SK-N-SH treated with all-trans-retinoic acid at 6 μM for 48 hours (cell line): ENCODE results near the gene IGHMBP2.

Source experiments
- ATAC-seq: fragments of 200-7000 bp; cut with Tn5 transposase; 3 replicates; pipeline ENCODE4 v1.9.1; 2020; ENCODE audit warnings: mild to moderate bottlenecking, moderate library complexity
- ARNTL ChIP-seq: fragments of 450-650 bp; formaldehyde crosslinking; IDR thresholded peaks from 2 replicates; pipeline ENCODE4 v1.5.0; 2020; ENCODE audit warnings: low read depth, mild to moderate bottlenecking, moderate library complexity, borderline replicate concordance
- BACH2 ChIP-seq: fragments of 250-450 bp; sonication (Bioruptor Pico); IDR thresholded peaks from 2 replicates; pipeline ENCODE4 v1.9.0; 2021; ENCODE audit warnings: mild to moderate bottlenecking, borderline replicate concordance
- GLIS3 ChIP-seq: fragments of 250-450 bp; sonication (Bioruptor Pico); IDR thresholded peaks from 2 replicates; pipeline ENCODE4 v1.5.0; 2020; ENCODE audit warnings: mild to moderate bottlenecking, moderate library complexity
- ISL1 ChIP-seq: fragments of 250-450 bp; sonication (Bioruptor Pico); IDR thresholded peaks from 2 replicates; pipeline ENCODE4 v2.1.2; 2022; ENCODE audit warnings: mild to moderate bottlenecking, moderate library complexity
- OSR1 ChIP-seq: fragments of 250-450 bp; sonication (Bioruptor Pico); IDR thresholded peaks from 2 replicates; pipeline ENCODE4 v1.8.0; 2022; ENCODE audit warnings: moderate library complexity, mild to moderate bottlenecking, inconsistent platforms
- PPARA ChIP-seq: fragments of 250-450 bp; sonication (Bioruptor Pico); IDR thresholded peaks from 2 replicates; pipeline ENCODE4 v1.5.0; 2020; ENCODE audit warnings: mild to moderate bottlenecking, borderline replicate concordance
- RARB ChIP-seq: fragments of 250-450 bp; sonication (Bioruptor Pico); IDR thresholded peaks from 2 replicates; pipeline ENCODE4 v1.8.0; 2021; ENCODE audit warnings: mild to moderate bottlenecking, moderate library complexity
- SNAI2 ChIP-seq: fragments of 250-450 bp; sonication (Bioruptor Pico); IDR thresholded peaks from 2 replicates; pipeline ENCODE4 v1.5.0; 2020; ENCODE audit warnings: mild to moderate bottlenecking, moderate library complexity
- TCF4 ChIP-seq: fragments of 250-450 bp; sonication (Bioruptor Pico); IDR thresholded peaks from 2 replicates; pipeline ENCODE4 v1.8.0; 2021; ENCODE audit warnings: mild to moderate bottlenecking, moderate library complexity, borderline replicate concordance
- ZC3H10 ChIP-seq: fragments of 250-450 bp; sonication (Bioruptor Pico); IDR thresholded peaks from 2 replicates; pipeline ENCODE4 v1.5.1; 2021; ENCODE audit warnings: mild to moderate bottlenecking, moderate library complexity
- ZFP3 ChIP-seq: fragments of 250-450 bp; sonication (Bioruptor Pico); IDR thresholded peaks from 2 replicates; pipeline ENCODE4 v1.5.0; 2020; ENCODE audit warnings: mild to moderate bottlenecking, moderate library complexity
- ZFP30 ChIP-seq: fragments of 450-650 bp; formaldehyde crosslinking; IDR thresholded peaks from 2 replicates; pipeline ENCODE4 v1.5.0; 2022; ENCODE audit warnings: mild to moderate bottlenecking, moderate library complexity
- ZNF565 ChIP-seq: fragments of 450-650 bp; formaldehyde crosslinking; conservative IDR thresholded peaks from 2 replicates; pipeline ENCODE4 v1.5.0; 2020; ENCODE audit warnings: low read depth, mild to moderate bottlenecking, moderate library complexity
- ZNF70 ChIP-seq: fragments of 450-650 bp; formaldehyde crosslinking; IDR thresholded peaks from 2 replicates; pipeline ENCODE4 v1.5.0; 2020; ENCODE audit warnings: mild to moderate bottlenecking, moderate library complexity
- ZNF8 ChIP-seq: fragments of 450-650 bp; formaldehyde crosslinking; IDR thresholded peaks from 2 replicates; pipeline ENCODE4 v1.5.0; 2020; ENCODE audit warnings: mild to moderate bottlenecking, moderate library complexity
- TF ChIP-seq, protein P1 (sequence below): fragments of 250-450 bp; sonication (Bioruptor Pico); IDR thresholded peaks from 2 replicates; pipeline ENCODE4 v1.5.1; 2020; ENCODE audit warnings: low read depth, mild to moderate bottlenecking, moderate library complexity
- TF ChIP-seq, protein P2 (sequence below): fragments of 250-450 bp; sonication (Bioruptor Pico); IDR thresholded peaks from 2 replicates; pipeline ENCODE4 v1.5.0; 2020; ENCODE audit warnings: mild to moderate bottlenecking, moderate library complexity
- TF ChIP-seq, protein P3 (sequence below): fragments of 250-450 bp; sonication (Bioruptor Pico); IDR thresholded peaks from 2 replicates; pipeline ENCODE4 v1.8.0; 2021; ENCODE audit warnings: low read depth, mild to moderate bottlenecking, moderate library complexity, borderline replicate concordance
- TF ChIP-seq, protein P4 (sequence below): fragments of 250-450 bp; sonication (Bioruptor Pico); IDR thresholded peaks from 2 replicates; pipeline ENCODE4 v1.8.0; 2020; ENCODE audit warnings: mild to moderate bottlenecking, moderate library complexity, borderline replicate concordance
- TF ChIP-seq, protein P5 (sequence below): fragments of 250-450 bp; sonication (Bioruptor Pico); IDR thresholded peaks from 2 replicates; pipeline ENCODE4 v1.5.1; 2021; ENCODE audit warnings: mild to moderate bottlenecking, moderate library complexity

IGHMBP2 gene

DNA sequence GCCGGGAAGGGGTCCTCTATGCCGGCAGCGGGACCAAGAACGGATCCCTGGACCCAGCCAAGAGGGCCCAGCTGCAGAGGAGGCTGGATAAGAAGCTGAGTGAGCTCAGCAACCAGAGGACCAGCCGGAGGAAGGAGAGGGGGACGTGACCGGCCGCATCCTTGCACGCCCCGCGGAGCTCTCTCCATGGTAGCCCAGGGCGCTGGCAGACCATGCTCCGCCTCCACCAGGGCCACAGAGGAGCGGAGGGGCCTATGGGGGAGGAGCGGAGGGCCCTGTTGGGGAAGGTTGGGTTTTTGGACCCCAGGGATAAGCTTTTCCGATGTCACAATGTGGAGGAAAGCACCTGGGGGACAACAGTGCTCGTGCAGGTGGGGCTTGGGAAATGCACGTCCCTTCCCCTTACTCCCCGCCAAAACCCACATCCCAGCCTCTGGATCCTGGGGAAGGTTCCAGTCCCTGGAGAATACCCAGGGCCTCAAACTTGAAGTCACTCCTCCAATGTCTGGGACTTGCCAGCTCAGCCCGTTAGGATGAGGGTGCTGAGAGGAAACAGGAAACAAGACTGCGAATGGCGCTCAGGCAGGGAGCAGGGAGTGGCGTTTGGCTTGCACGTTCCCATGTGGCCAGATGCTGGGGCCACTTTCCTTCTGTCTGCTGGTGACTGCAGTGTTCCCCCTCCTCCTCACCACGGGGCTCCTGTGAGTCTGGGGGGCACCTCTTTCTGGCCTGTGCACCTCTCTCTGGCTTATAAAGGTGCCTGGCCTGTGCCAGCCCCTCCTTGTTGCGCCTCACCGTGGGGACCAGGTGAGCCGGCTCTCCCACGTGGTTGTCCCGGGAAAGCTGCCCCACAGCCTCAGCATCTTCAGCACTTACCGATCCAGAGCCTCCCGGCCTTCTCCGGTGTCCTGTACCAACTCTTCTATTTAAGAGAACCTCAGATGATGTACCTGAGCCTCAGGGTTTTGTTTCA is 36.2 kb downstream of the IGHMBP2 start:
- TF ChIP-seq ZNF565 (no peak), SNAI2 (CRISPR knock-in tag) (no peak), ARNTL (CRISPR knock-in tag) (no peak), TCF4 (no peak), ZFP30 (CRISPR knock-in tag) (no peak), OSR1 (CRISPR knock-in tag) (no peak), ZNF70 (CRISPR knock-in tag) (no peak), ISL1 (CRISPR knock-in tag) (no peak), PPARA (CRISPR knock-in tag) (no peak), ZC3H10 (no peak), GLIS3 (CRISPR knock-in tag) (no peak), BACH2 (CRISPR knock-in tag) (no peak), ZFP3 (no peak), RARB (CRISPR knock-in tag) (no peak)
- TF ChIP-seq, protein P1, sequence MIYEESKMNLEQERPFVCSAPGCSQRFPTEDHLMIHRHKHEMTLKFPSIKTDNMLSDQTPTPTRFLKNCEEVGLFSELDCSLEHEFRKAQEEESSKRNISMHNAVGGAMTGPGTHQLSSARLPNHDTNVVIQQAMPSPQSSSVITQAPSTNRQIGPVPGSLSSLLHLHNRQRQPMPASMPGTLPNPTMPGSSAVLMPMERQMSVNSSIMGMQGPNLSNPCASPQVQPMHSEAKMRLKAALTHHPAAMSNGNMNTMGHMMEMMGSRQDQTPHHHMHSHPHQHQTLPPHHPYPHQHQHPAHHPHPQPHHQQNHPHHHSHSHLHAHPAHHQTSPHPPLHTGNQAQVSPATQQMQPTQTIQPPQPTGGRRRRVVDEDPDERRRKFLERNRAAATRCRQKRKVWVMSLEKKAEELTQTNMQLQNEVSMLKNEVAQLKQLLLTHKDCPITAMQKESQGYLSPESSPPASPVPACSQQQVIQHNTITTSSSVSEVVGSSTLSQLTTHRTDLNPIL (CRISPR knock-in tag): no peak
- TF ChIP-seq, protein P2, sequence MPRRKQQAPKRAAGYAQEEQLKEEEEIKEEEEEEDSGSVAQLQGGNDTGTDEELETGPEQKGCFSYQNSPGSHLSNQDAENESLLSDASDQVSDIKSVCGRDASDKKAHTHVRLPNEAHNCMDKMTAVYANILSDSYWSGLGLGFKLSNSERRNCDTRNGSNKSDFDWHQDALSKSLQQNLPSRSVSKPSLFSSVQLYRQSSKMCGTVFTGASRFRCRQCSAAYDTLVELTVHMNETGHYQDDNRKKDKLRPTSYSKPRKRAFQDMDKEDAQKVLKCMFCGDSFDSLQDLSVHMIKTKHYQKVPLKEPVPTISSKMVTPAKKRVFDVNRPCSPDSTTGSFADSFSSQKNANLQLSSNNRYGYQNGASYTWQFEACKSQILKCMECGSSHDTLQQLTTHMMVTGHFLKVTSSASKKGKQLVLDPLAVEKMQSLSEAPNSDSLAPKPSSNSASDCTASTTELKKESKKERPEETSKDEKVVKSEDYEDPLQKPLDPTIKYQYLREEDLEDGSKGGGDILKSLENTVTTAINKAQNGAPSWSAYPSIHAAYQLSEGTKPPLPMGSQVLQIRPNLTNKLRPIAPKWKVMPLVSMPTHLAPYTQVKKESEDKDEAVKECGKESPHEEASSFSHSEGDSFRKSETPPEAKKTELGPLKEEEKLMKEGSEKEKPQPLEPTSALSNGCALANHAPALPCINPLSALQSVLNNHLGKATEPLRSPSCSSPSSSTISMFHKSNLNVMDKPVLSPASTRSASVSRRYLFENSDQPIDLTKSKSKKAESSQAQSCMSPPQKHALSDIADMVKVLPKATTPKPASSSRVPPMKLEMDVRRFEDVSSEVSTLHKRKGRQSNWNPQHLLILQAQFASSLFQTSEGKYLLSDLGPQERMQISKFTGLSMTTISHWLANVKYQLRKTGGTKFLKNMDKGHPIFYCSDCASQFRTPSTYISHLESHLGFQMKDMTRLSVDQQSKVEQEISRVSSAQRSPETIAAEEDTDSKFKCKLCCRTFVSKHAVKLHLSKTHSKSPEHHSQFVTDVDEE (CRISPR knock-in tag): no peak
- TF ChIP-seq, protein P3, sequence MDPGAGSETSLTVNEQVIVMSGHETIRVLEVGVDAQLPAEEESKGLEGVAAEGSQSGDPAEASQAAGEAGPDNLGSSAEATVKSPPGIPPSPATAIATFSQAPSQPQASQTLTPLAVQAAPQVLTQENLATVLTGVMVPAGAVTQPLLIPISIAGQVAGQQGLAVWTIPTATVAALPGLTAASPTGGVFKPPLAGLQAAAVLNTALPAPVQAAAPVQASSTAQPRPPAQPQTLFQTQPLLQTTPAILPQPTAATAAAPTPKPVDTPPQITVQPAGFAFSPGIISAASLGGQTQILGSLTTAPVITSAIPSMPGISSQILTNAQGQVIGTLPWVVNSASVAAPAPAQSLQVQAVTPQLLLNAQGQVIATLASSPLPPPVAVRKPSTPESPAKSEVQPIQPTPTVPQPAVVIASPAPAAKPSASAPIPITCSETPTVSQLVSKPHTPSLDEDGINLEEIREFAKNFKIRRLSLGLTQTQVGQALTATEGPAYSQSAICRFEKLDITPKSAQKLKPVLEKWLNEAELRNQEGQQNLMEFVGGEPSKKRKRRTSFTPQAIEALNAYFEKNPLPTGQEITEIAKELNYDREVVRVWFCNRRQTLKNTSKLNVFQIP (CRISPR knock-in tag): no peak
- TF ChIP-seq, protein P4, sequence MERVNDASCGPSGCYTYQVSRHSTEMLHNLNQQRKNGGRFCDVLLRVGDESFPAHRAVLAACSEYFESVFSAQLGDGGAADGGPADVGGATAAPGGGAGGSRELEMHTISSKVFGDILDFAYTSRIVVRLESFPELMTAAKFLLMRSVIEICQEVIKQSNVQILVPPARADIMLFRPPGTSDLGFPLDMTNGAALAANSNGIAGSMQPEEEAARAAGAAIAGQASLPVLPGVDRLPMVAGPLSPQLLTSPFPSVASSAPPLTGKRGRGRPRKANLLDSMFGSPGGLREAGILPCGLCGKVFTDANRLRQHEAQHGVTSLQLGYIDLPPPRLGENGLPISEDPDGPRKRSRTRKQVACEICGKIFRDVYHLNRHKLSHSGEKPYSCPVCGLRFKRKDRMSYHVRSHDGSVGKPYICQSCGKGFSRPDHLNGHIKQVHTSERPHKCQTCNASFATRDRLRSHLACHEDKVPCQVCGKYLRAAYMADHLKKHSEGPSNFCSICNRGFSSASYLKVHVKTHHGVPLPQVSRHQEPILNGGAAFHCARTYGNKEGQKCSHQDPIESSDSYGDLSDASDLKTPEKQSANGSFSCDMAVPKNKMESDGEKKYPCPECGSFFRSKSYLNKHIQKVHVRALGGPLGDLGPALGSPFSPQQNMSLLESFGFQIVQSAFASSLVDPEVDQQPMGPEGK (CRISPR knock-in tag): no peak
- ATAC-seq: no peak

DNA sequence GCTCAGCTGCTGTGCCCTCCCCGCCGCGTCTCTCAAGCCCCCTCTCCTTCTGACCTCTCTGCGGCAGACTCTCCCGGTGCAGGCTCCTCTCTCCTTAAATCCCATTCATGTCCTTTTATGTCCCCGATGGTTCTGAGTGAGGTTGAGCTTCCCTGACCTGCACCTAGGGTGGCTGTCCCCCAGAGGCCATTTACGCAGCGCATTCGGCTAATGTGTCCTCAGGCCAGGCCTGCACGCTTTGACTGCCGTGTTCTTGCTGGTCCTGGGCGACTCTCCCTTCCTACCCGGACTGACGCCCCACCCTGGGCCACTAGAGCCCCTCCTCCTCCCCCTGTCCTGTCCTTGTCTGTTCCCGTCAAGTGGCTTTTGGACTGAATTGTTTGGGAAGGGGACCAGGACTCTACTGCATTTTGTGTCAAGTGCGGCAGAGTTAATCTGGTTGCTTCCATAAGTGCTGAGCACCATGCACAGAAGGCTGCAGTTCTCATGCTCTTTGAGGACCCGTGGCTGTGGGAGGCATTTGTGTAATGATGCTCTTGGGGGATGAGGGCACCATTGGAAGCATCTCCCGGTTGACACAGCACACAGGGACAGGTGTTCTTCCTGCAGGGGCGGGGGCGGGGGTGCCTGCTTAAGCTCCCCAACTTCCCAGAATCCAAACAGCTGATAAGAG is 37.1 kb downstream of the IGHMBP2 start:
- ATAC-seq: no peak
- TF ChIP-seq ZNF70 (CRISPR knock-in tag) (no peak), ZNF565 (no peak), GLIS3 (CRISPR knock-in tag) (no peak), TCF4 (no peak), BACH2 (CRISPR knock-in tag) (no peak), OSR1 (CRISPR knock-in tag) (no peak), ZNF8 (no peak), RARB (CRISPR knock-in tag) (no peak)
- TF ChIP-seq, protein P5, sequence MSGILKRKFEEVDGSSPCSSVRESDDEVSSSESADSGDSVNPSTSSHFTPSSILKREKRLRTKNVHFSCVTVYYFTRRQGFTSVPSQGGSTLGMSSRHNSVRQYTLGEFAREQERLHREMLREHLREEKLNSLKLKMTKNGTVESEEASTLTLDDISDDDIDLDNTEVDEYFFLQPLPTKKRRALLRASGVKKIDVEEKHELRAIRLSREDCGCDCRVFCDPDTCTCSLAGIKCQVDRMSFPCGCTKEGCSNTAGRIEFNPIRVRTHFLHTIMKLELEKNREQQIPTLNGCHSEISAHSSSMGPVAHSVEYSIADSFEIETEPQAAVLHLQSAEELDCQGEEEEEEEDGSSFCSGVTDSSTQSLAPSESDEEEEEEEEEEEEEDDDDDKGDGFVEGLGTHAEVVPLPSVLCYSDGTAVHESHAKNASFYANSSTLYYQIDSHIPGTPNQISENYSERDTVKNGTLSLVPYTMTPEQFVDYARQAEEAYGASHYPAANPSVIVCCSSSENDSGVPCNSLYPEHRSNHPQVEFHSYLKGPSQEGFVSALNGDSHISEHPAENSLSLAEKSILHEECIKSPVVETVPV (CRISPR knock-in tag): no peak
- TF ChIP-seq, protein P1 (CRISPR knock-in tag): no peak
- TF ChIP-seq, protein P4 (CRISPR knock-in tag): no peak
